ENCODE data around the gene TMEM209. TPM values are rescaled to one million over a fixed set of nuclear protein-coding genes. Genes with fewer than 3 reads are reported as not detected.

The TMEM209 gene
- 22.0 TPM for total RNA-seq

GRCh38 chr7:130205084-130205947 is at the start of gene TMEM209:
Gene TMEM209 (minus strand): TSS chr7:130205406. CDS start chr7:130205375, 31 bp downstream.

GRCh38 chr7:130207642-130208041 is 2.4 kb upstream of the TMEM209 start, which contains the start of gene SSMEM1:
Gene SSMEM1 (plus strand): TSS chr7:130207860. CDS start chr7:130207911, 51 bp downstream.

Other genes starting within 250 kb of the TMEM209 start
- gene ZC3HC1, start 154.0 kb downstream of the TMEM209 start, total RNA-seq = 19.2 TPM
- gene KLHDC10, start 134.9 kb downstream of the TMEM209 start, total RNA-seq = 50.6 TPM
- not detected for gene SSMEM1, start 2.5 kb upstream of the TMEM209 start, total RNA-seq
- gene CPA2, start 61.5 kb upstream of the TMEM209 start, total RNA-seq = not detected
- gene CPA4, start 87.8 kb upstream of the TMEM209 start, total RNA-seq = 3.6 TPM
- 0.55 TPM for gene CPA5, start 139.4 kb upstream of the TMEM209 start, total RNA-seq
- gene CPA1, start 175.1 kb upstream of the TMEM209 start, total RNA-seq = 0.66 TPM
- gene CEP41, start 235.6 kb upstream of the TMEM209 start, total RNA-seq = 28.8 TPM